Spleen (tissue), 11 donors: Measurements from ENCODE around the gene TEX14. TPM values are rescaled to one million over a fixed set of nuclear protein-coding genes. Genes with fewer than 3 reads are reported as not detected.

ENCODE experiments used
- DNase-seq: peaks from one replicate; pipeline ENCODE4 v3.0.0-alpha.2; 2020
- H3K27ac ChIP-seq, 8 donors: fragments of 200-600 bp; sonication (generic) in 7 of 8; 1 replicate in 4 of 8; 2 replicates in 4 of 8; pipeline versions ENCODE4 v1.5.0 to v1.8.0; 2016 to 2021; ENCODE audit warnings: inconsistent platforms in 4 of 8, mild to moderate bottlenecking in 4 of 8, moderate library complexity in 1 of 8
- H3K27me3 ChIP-seq, 7 donors: fragments of 200-600 bp; sonication (generic) in 6 of 7; replicated peaks in 1 of 7; 1 replicate in 4 of 7; 2 replicates in 3 of 7; pipeline versions ENCODE4 v1.5.0 to v1.8.0; 2016 to 2021; ENCODE audit warnings: inconsistent platforms in 3 of 7, mild to moderate bottlenecking in 1 of 7
- H3K36me3 ChIP-seq, 6 donors: fragments of 200-600 bp; sonication (generic) in 5 of 6; 1 replicate in 4 of 6; 2 replicates in 2 of 6; pipeline versions ENCODE4 v1.5.0 to v1.8.0; 2016 to 2021; ENCODE audit warnings: inconsistent platforms in 2 of 6
- H3K4me1 ChIP-seq, 6 donors: fragments of 200-600 bp; sonication (generic) in 5 of 6; 1 replicate in 3 of 6; 2 replicates in 3 of 6; pipeline versions ENCODE4 v1.5.0 to v1.8.0; 2016 to 2021; ENCODE audit warnings: inconsistent platforms in 3 of 6
- H3K4me3 ChIP-seq, 8 donors: fragments of 200-600 bp; sonication (generic) in 7 of 8; 1 replicate in 4 of 8; 2 replicates in 4 of 8; pipeline versions ENCODE4 v1.5.0 to v1.8.0; 2016 to 2021; ENCODE audit warnings: inconsistent platforms in 4 of 8, mild to moderate bottlenecking in 4 of 8, moderate library complexity in 2 of 8
- H3K9me3 ChIP-seq, 8 donors: fragments of 200-600 bp; sonication (generic) in 7 of 8; 1 replicate in 4 of 8; 2 replicates in 4 of 8; pipeline versions ENCODE4 v1.5.0 to v1.8.0; 2016 to 2021; ENCODE audit warnings: inconsistent platforms in 4 of 8
- POLR2A ChIP-seq, 3 donors: fragments of 450-650 bp; IDR thresholded peaks; one replicate each; pipeline ENCODE4 v1.5.1; 2017; ENCODE audit warnings: antibody characterized with exemption in 3 of 3, mild to moderate bottlenecking in 1 of 3
- POLR2AphosphoS5 ChIP-seq, 3 donors: sonication (generic); formaldehyde crosslinking; IDR thresholded peaks; one replicate each; pipeline ENCODE4 v1.5.1; 2017; ENCODE audit warnings: antibody characterized with exemption in 3 of 3
- WGBS, 5 donors: extraction: QIAGEN DNeasy Blood & Tissue Kit in 3 of 5; methylation state at CpG; one replicate each; pipeline versions ENCODE4 v1.1.5 to v1.1.7; 2013 to 2018; 5-methylcytosine and 5-hydroxymethylcytosine counted together
- intact Hi-C: fragments of 100-400 bp; cut with DNase I; formaldehyde crosslinking; loops from one replicate; pipeline ENCODE4 v1.15.0; 2023; ENCODE audit warnings: low total_unique reads
- polyA plus RNA-seq, 3 donors: library from polyadenylated mRNA; stranded (reverse); fragments of 200-250 nt; gene quantifications; one replicate each; pipeline ENCODE4 v1.2.1, GENCODE V29; 2013
- total RNA-seq, 7 donors: library from RNA; depleted of rRNA in 3 of 7; stranded (reverse); fragments of >200 nt in 3 of 7; fragmentation: NEBNext Ultra II Directional in 4 of 7; extraction: Animal tissue kit (Norgen Biotek cat#: 25700) in 4 of 7; gene quantifications; one replicate each; pipeline versions ENCODE4 v1.1.0 to v1.2.1, GENCODE V29; 2016 to 2021
- TF ChIP-seq, protein P1 (sequence below), 11 experiments: fragments of 200-600 bp in 7 of 11; fragments of 450-650 bp in 4 of 11; sonication (generic) in 4 of 11; IDR thresholded peaks in 8 of 11; conservative IDR thresholded peaks in 3 of 11; 1 replicate in 7 of 11; 2 replicates in 4 of 11; pipeline versions ENCODE4 v1.4.0 to v1.8.0; 2016 to 2021; ENCODE audit warnings: antibody characterized with exemption in 11 of 11, inconsistent platforms in 4 of 11, mild to moderate bottlenecking in 1 of 11
- donor health status: healthy with polysubstance abuse.
- donor health status: DM: no; HTN: no; CAD: no; lungs with moderate emphysema.
- donor health status: DM: no; HTN: no; CAD: no.
- donor health status: Bipolar disorder and iron deficiency.
- donor health status: healthy.
- donor health status: DM: no; HTN: no; CAD: no.
- donor health status: DM: yes; HTN: yes; CAD: no.

Gene TEX14
- total and polyA plus RNA-seq, 10 donors, result 0.17 to 0.70 (median 0.39) TPM; not detected in 1

DNA sequence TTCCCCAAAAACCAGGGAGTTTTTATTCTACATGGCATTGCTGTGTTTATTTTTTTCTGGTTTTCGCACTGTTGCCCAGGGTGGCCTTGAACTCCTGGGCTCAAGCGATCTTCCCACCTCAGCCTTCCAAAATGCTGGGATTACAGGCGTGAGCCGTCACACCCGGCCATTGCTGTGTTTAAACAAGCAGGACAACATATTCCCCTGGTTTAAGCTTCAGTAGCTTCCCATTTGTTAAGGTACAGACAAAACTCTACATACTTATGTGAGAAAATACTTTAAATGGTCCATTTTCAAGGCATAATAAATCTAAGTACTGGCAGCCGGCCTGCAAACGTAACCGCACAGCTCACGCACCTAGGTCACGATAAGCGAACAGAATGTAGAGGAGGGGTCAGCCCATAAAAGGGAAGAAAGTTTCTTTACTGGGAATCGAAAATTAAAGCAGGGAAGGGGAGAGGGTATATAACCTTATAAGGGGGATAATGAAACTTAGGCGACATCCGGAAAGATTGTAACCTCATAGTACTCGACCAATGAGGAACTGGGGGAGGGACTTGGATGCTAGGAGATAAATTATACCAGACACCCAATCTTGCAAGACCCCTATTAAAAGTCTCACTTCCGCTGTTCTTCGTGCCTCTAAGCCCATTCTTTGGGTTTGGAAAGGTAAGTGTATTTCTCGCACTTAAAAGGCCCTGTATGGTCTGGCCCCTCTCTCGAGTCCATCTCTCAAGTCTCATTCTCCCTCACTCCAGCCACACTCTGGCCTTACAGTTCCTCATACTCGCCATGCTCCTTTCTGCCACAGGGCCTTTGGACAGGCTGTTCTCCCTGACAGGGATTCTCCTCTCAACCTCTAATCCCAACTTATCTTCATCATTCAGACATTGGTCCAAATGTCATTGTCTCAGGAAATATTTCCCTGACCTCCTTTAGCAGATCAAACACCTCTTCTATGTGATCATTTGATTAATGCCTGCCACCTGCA is 59.2 kb downstream of the TEX14 start:
- TF ChIP-seq POLR2A (IDR thresholded peaks at IDR 0.05) (no peak), POLR2AphosphoS5 (IDR thresholded peaks at IDR 0.05) (no peak)

DNA sequence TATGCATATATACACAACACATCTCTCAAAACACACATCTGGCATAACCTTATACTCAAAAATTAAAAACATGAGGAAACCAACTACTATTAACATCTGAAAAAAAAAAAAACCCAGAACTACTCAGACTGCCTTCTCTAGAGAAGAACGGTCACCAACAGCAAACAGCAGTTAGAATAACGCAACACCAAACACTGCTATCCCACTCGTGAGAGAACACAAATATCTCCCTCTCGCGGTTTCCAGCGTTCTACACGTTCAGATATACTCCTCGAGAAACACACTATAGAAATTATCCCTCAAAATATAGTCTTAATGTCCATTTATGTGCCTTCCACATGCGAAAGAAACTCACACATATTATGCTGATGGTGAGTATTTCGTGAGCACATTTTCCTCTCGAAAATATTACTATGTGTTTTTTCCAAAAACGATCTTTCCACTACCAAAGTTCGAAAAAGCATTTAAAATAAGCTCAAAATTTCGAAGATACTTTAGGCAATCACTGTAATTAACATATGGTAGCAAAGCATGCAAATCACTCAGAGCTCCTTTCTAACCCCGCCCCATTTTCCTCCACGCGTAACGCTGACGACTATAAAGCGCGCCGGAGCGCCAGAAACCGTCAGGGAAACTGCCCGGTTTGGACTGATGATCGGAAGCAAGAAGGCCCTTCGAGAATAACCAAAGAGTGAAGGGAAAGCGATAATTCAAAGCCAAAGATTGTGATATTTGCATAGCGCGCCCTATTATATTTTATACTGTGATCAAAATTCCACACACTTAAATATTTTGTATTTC is 60.1 kb downstream of the TEX14 start:
- DNase-seq, result peak; percentile 96
- 1% methylated on average over 30 of the region's 30 CpGs for WGBS, 5 donors
- Histone ChIP-seq H3K36me3 (no peaks in the 10 kb centered on the region), H3K27ac (peak overlapping the region; percentile 85 to 93 (median 90)), H3K4me3 (peak overlapping the region; percentile 7 to 64 (median 34)), H3K9me3 (no peaks in the 10 kb centered on the region), H3K4me1 (peaks cover 5 to 26% (median 22%) of the 10 kb centered on the region in 6 donors), H3K27me3 (no peaks in the 10 kb centered on the region)
- intact Hi-C loops, result loop anchor here (5.0 kb wide), 1 partner anchor 114 kb away; no protein-coding TSS in a partner anchor
- TF ChIP-seq, protein P1, sequence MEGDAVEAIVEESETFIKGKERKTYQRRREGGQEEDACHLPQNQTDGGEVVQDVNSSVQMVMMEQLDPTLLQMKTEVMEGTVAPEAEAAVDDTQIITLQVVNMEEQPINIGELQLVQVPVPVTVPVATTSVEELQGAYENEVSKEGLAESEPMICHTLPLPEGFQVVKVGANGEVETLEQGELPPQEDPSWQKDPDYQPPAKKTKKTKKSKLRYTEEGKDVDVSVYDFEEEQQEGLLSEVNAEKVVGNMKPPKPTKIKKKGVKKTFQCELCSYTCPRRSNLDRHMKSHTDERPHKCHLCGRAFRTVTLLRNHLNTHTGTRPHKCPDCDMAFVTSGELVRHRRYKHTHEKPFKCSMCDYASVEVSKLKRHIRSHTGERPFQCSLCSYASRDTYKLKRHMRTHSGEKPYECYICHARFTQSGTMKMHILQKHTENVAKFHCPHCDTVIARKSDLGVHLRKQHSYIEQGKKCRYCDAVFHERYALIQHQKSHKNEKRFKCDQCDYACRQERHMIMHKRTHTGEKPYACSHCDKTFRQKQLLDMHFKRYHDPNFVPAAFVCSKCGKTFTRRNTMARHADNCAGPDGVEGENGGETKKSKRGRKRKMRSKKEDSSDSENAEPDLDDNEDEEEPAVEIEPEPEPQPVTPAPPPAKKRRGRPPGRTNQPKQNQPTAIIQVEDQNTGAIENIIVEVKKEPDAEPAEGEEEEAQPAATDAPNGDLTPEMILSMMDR (IDR thresholded peaks at IDR 0.05 in 8 of 11, conservative IDR thresholded peaks at IDR 0.05 in 3 of 11), result peak in 7 of 11 experiments; percentile 28 to 66 (median 44)
- TF ChIP-seq POLR2A (IDR thresholded peaks at IDR 0.05) (peak; percentile 80 to 99 (median 98)), POLR2AphosphoS5 (IDR thresholded peaks at IDR 0.05) (peak; percentile 57 to 99 (median 85))

More for the DNA sequence above, 59.2 kb downstream of the TEX14 start:
- Histone ChIP-seq H3K4me1 (peaks cover 3 to 21% (median 17%) of the 10 kb centered on the region in 6 donors), H3K9me3 (no peaks in the 10 kb centered on the region), H3K4me3 (peak overlapping the region; percentile 7 to 64 (median 34)), H3K27me3 (no peaks in the 10 kb centered on the region), H3K36me3 (no peaks in the 10 kb centered on the region), H3K27ac (peak overlapping the region; percentile 85 to 93 (median 90))
- 74 to 81% (median 79%) methylated on average over 20 of the region's 20 CpGs for WGBS, 5 donors
- no peak for DNase-seq
- intact Hi-C loops, result loop anchor here (5.0 kb wide), 1 partner anchor 115 kb away; no protein-coding TSS in a partner anchor

DNA sequence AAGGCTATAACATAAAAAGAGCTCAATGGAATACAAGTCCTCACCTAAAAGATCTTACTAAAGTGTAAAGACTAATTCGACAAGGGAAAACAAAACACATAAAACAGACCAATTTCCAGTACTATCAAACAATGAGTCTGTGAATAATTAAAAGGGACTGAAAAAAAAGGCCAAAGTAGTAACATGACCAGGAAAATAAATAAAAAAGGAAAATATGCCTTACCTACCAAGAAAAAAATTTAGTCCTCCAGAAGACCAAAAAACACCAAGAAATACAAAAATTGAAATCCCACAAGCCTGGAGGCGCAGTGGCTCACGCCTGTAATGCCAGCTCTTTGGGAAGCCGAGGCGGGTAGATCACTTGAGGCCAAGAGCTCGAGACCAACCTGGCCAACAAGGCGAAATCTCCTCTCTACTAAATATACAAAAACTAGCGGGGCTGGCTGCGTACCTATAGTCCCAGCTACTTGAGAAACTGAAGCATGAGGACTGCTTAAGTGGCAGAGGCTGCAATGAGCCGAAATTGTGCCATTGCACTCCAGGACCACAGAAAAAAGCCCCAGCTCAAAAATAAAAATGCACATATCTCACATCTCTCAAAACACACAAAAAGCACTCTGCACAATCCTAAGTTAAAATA is 60.8 kb downstream of the TEX14 start:
- Histone ChIP-seq H3K36me3 (no peaks in the 10 kb centered on the region), H3K27me3 (no peaks in the 10 kb centered on the region), H3K27ac (peak overlapping the region; percentile 85 to 93 (median 90)), H3K4me3 (peak overlapping the region in 4 of 8 donors; percentile 34 to 64 (median 36)), H3K9me3 (no peaks in the 10 kb centered on the region), H3K4me1 (peaks cover 5 to 33% (median 22%) of the 10 kb centered on the region in 6 donors)
- intact Hi-C loops, result loop anchor here (5.0 kb wide), 1 partner anchor 114 kb away; no protein-coding TSS in a partner anchor
- WGBS, 5 donors, result 45 to 55% (median 53%) methylated on average over 10 of the region's 10 CpGs
- TF ChIP-seq, protein P1 (IDR thresholded peaks at IDR 0.05 in 8 of 11, conservative IDR thresholded peaks at IDR 0.05 in 3 of 11), result no peak
- TF ChIP-seq POLR2AphosphoS5 (IDR thresholded peaks at IDR 0.05) (peak in 1 of 3 donors; percentile 36), POLR2A (IDR thresholded peaks at IDR 0.05) (peak in 1 of 3 donors; percentile 6)
- no peak for DNase-seq

DNA sequence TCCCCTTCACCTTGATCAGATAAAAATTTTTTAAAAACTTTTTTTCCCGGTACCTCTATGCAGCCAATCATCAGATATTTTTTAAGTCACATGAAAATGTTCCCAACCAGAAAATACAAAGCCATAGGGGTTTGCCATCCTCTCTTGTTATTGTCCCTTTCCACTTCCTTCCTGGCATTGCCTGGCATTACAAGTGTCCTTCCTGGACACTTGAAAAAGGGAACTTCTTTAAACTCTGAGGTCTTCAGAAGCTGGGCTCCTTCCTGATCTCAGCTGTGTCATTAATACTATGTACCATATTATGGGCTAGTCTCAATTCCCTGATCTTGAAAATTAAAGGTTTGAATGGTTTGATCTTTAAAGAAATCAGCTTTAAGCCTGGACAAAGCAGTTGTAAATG is 64.9 kb downstream of the TEX14 start:
- Histone ChIP-seq H3K27ac (peak overlapping the region in 5 of 8 donors; percentile 28 to 66 (median 54)), H3K9me3 (no peaks in the 10 kb centered on the region), H3K27me3 (no peaks in the 10 kb centered on the region), H3K4me3 (no peak overlapping the region), H3K4me1 (peaks cover 5 to 31% (median 16%) of the 10 kb centered on the region in 6 donors), H3K36me3 (no peaks in the 10 kb centered on the region)
- TF ChIP-seq POLR2A (IDR thresholded peaks at IDR 0.05), result no peak
- TF ChIP-seq, protein P1 (IDR thresholded peaks at IDR 0.05 in 8 of 11, conservative IDR thresholded peaks at IDR 0.05 in 3 of 11), result no peak
- TF ChIP-seq POLR2AphosphoS5 (IDR thresholded peaks at IDR 0.05), result no peak
- 52 to 64% (median 60%) methylated on average over 1 of the region's 1 CpG for WGBS, 5 donors
- intact Hi-C loops, result no loop called here
- DNase-seq, result no peak
